Ishikawa (cell line): ENCODE measurements around the gene PFKM.
A peak's percentile ranks its signal among the peaks of the same experiment; 100 is the strongest.

Experiments used
- CEBPB ChIP-seq: IDR thresholded peaks from 2 replicates; pipeline ENCODE4 v1.6.1; 2012
- CREB1 ChIP-seq: IDR thresholded peaks from 2 replicates; pipeline ENCODE4 v1.6.1; 2012; ENCODE audit warnings: low read depth
- EGR1 ChIP-seq: IDR thresholded peaks from 2 replicates; pipeline ENCODE4 v1.6.1; 2012
- EP300 ChIP-seq: IDR thresholded peaks from 2 replicates; pipeline ENCODE4 v1.6.1; 2012; ENCODE audit warnings: borderline replicate concordance
- FOXM1 ChIP-seq: IDR thresholded peaks from 2 replicates; pipeline ENCODE4 v1.6.1; 2012; ENCODE audit warnings: low read depth, borderline replicate concordance
- NFIC ChIP-seq: IDR thresholded peaks from 2 replicates; pipeline ENCODE4 v1.6.1; 2012
- RAD21 ChIP-seq: IDR thresholded peaks from 2 replicates; pipeline ENCODE4 v1.6.1; 2012; ENCODE audit warnings: low read depth
- TAF1 ChIP-seq: IDR thresholded peaks from 2 replicates; pipeline ENCODE4 v1.6.1; 2012; ENCODE audit warnings: low read depth, mild to moderate bottlenecking
- TCF12 ChIP-seq: IDR thresholded peaks from 2 replicates; pipeline ENCODE4 v1.6.1; 2012; ENCODE audit warnings: low read depth
- TEAD4 ChIP-seq: IDR thresholded peaks from 2 replicates; pipeline ENCODE4 v1.6.1; 2012
- YY1 ChIP-seq: IDR thresholded peaks from 2 replicates; pipeline ENCODE4 v1.6.1; 2012; ENCODE audit warnings: low read depth
- ZBTB7A ChIP-seq: IDR thresholded peaks from 2 replicates; pipeline ENCODE4 v1.6.1; 2012; ENCODE audit warnings: low read depth
- TF ChIP-seq, protein P1 (sequence below): IDR thresholded peaks from 2 replicates; pipeline ENCODE4 v1.6.1; 2012
- TF ChIP-seq, protein P2 (sequence below): IDR thresholded peaks from 2 replicates; pipeline ENCODE4 v1.6.1; 2012
- TF ChIP-seq, protein P3 (sequence below): IDR thresholded peaks from 2 replicates; pipeline ENCODE4 v1.6.1; 2012; ENCODE audit warnings: low read depth, mild to moderate bottlenecking

PFKM gene

DNA sequence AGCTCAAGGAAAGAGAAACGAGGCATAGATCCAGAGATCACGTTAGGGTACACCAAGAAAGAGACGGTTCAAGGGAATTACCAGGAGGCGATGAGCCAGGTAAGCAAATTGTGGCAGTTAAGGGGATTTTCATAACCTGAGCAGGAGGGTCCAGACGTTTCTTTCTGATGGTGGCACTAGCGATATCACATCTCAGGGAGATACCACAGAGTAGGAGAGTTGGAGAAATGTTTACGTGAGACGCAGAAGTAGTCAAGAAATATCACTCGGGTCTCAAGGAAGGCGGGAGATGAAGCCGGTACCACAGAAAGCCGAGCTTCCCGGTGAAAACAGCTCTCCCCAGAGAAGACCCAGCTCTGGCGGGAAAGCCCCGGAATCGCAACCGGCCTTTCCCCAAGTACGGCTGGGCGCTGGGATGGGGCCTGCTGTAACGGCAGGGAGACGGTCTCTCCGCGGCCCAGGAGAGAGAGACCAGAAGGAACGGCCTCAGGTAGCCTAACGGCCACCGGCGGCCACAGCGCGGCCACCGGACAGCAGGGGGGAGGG lies 13.8 kb upstream of the PFKM start:
- TF ChIP-seq TEAD4: no peak

DNA sequence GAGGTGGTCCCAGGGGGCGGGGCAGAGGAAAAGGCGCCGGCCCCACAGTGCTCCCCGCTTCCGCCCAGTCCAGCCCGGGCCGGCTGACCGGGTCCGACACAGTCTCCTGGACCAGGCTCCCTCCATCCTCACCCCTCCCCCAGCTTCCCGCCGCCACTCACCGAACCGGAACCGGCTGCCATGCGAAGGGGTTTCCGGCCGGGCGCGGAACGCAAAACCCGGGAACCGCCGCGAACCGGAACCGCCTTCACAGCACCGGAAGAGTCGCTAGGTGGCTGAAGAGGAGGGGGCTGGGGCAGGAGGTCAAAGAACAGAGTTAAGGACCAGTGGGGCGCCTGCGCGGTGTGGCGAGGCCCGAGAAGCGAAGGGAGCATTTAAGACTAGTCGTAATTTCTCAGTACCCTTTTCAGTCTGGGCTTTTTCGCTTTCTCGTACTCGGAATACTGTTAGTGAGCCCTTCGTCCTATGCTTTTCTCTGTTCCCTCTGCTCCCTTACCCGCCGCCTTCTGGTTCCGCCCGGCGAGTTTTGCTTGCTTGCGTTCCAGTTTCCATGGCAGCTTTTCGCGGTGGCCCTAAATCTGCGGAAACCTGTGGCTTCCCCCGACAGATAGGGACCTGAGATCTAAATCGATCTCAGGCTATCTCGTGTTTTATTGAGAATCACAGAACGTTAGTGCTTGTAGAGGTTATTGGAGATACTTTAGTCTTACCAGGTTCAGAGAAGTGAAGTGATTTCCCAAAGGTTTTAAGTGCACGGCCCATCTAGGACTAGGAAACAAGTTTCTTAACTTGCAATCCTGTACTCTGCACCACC lies 13.1 kb upstream of the PFKM start, which contains the start of gene SENP1:
Gene SENP1 (minus strand): TSS at position 213 of the 814 bp plus-strand sequence. CDS start 4,607 bp downstream, outside the sequence.
- TF ChIP-seq CREB1 (no peak), NFIC (peak; percentile 9; the same call in 1 of the 2 replicates), TEAD4 (peak; percentile 20), RAD21 (no peak), TCF12 (peak; percentile 84), YY1 (peak; percentile 80), FOXM1 (no peak), TAF1 (peak; percentile 97), CEBPB (peak; percentile 37; the same call in 1 of the 2 replicates), ZBTB7A (peak; percentile 63), EGR1 (no peak; the same call in 1 of the 2 replicates), EP300 (no peak)
- TF ChIP-seq, protein P1, sequence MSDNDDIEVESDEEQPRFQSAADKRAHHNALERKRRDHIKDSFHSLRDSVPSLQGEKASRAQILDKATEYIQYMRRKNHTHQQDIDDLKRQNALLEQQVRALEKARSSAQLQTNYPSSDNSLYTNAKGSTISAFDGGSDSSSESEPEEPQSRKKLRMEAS: peak; percentile 80
- TF ChIP-seq, protein P2, sequence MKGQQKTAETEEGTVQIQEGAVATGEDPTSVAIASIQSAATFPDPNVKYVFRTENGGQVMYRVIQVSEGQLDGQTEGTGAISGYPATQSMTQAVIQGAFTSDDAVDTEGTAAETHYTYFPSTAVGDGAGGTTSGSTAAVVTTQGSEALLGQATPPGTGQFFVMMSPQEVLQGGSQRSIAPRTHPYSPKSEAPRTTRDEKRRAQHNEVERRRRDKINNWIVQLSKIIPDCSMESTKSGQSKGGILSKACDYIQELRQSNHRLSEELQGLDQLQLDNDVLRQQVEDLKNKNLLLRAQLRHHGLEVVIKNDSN: no peak; the same call in 1 of the 2 replicates
- TF ChIP-seq, protein P3, sequence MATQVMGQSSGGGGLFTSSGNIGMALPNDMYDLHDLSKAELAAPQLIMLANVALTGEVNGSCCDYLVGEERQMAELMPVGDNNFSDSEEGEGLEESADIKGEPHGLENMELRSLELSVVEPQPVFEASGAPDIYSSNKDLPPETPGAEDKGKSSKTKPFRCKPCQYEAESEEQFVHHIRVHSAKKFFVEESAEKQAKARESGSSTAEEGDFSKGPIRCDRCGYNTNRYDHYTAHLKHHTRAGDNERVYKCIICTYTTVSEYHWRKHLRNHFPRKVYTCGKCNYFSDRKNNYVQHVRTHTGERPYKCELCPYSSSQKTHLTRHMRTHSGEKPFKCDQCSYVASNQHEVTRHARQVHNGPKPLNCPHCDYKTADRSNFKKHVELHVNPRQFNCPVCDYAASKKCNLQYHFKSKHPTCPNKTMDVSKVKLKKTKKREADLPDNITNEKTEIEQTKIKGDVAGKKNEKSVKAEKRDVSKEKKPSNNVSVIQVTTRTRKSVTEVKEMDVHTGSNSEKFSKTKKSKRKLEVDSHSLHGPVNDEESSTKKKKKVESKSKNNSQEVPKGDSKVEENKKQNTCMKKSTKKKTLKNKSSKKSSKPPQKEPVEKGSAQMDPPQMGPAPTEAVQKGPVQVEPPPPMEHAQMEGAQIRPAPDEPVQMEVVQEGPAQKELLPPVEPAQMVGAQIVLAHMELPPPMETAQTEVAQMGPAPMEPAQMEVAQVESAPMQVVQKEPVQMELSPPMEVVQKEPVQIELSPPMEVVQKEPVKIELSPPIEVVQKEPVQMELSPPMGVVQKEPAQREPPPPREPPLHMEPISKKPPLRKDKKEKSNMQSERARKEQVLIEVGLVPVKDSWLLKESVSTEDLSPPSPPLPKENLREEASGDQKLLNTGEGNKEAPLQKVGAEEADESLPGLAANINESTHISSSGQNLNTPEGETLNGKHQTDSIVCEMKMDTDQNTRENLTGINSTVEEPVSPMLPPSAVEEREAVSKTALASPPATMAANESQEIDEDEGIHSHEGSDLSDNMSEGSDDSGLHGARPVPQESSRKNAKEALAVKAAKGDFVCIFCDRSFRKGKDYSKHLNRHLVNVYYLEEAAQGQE: no peak

DNA sequence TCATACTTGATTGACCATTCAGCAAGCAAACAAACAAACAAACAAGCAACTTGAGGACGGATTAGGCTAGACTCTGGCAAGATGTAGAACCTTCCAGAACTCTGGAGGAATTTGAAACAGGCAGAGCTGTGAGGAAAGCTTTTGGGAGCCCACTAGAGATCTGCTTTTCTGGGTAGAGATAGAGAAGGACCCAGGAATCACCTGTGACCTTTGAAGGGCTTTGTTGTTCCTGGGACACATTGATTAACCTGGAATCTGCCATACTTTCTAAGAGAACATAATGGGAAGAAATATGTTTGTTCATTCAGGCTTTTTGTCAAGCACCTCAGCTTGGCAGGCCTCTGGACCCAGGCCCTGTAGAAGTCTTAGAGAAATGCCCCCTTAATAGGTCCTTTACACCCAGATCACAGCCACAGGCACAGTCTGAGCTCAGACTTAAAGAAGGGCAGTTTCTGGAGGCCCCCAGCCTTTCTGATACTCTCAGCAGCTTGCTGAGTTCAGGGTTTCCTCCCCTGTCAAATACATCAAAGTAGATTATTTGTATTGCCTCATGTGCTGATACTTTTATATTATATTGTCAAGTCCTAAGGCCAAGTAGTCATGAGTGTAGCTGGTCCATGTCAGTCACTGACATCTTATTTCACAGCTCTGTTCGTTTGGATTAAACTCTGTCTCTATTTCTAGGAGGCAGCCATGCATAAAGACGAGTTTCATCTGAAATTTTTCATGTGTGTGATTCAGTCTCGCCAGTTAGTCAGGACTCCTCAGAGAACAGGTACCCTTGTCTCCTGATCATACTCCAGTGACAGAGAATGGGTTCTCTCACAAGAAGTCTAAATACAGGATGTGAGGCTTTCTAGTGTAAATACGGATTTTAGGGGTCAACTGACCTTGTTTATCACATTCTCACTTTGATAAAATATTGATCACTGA lies 12.2 kb upstream of the PFKM start:
- TF ChIP-seq CREB1: no peak
- no peak for TF ChIP-seq TAF1
- TF ChIP-seq EGR1: no peak
- TF ChIP-seq TCF12: no peak
- TF ChIP-seq, protein P2: no peak
- TF ChIP-seq CEBPB: no peak
- TF ChIP-seq FOXM1: no peak
- no peak for TF ChIP-seq NFIC
- TF ChIP-seq, protein P3: no peak
- TF ChIP-seq EP300: no peak

DNA sequence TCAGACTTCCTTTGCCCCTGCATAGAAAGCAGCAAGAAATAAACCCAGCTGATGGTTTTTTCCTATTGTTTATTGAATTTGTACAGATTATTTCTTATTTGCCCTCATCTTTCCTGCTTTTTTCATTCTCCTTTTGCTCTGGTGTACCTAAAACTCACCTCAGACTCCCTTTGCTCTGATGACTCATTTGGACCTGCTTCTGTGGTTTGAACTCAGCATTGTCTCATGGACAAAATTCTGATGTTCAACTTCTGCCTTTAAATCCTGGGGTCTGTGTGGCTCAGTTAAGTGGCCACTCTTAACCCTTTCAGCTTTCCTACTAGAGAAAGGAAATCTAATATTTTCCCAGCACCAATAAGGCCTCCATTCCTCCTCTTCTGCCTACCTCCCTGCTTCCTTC lies 9.7 kb upstream of the PFKM start:
- no peak for TF ChIP-seq EP300

DNA sequence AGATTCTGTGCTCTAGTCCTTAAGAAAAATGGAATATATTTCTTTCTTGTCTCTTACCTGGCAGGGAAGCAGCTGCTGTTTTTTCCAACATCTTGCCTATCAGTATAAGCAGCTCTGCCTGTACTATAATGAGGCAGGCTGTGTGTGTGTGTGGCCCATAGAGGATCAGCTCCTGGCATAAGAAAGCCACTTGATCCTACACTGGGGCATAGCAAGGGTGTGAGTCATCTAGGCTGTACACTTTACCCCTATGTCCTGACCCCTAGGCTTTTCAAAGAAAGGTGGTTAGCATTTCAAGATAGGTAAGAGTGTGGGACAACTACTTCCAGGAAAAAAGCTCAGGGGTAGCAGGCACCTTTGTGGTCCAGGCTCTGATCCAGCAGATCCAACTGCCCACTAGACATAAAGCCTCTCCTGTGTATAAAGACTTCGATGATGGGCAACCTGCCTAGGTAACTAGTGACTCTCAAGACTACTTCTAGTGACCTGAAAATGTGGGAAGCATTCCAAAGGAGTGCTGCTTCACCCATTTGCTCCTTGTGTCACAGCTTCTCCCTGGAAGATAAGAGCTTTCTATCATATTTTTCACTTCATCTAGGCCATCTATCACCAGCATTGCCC lies 8.4 kb upstream of the PFKM start:
- TF ChIP-seq FOXM1 (no peak), RAD21 (no peak), NFIC (no peak), YY1 (no peak), TCF12 (no peak), EP300 (no peak)
- TF ChIP-seq, protein P2: no peak
